Progenitor cell of endocrine pancreas (in vitro differentiated cells): ENCODE results near the gene OR1I1. TPM values are rescaled to one million over a fixed set of nuclear protein-coding genes. Genes with fewer than 3 reads are reported as not detected.

Source experiments
- DNase-seq: peaks from one replicate; pipeline ENCODE4 v3.0.0; 2021; ENCODE audit warnings: low spot score; ENCODE audit not compliant: unreplicated experiment
- H3K27ac Mint-ChIP-seq: 2 replicates; pipeline ENCODE4 v1.8.0; 2021; ENCODE audit warnings: mild to moderate bottlenecking, moderate library complexity, mixed read lengths
- H3K27me3 Mint-ChIP-seq: 2 replicates; pipeline ENCODE4 v1.8.0; 2021; ENCODE audit warnings: mixed read lengths
- H3K36me3 Mint-ChIP-seq: 2 replicates; pipeline ENCODE4 v1.8.0; 2022; ENCODE audit warnings: mixed read lengths; ENCODE audit not compliant: insufficient read depth
- H3K4me1 Mint-ChIP-seq: 2 replicates; pipeline ENCODE4 v1.8.0; 2021; ENCODE audit warnings: low read depth, mixed read lengths
- H3K4me3 Mint-ChIP-seq: 2 replicates; pipeline ENCODE4 v1.8.0; 2021; ENCODE audit warnings: low read depth, mild to moderate bottlenecking, moderate library complexity, mixed read lengths
- H3K9me3 Mint-ChIP-seq: 2 replicates; pipeline ENCODE4 v1.8.0; 2021; ENCODE audit warnings: low read depth, mixed read lengths
- CTCF ChIP-seq: fragments of 200-600 bp; sonication (generic); IDR thresholded peaks from one replicate; pipeline ENCODE4 v1.5.0; 2021; ENCODE audit warnings: antibody characterized with exemption, mild to moderate bottlenecking; ENCODE audit not compliant: unreplicated experiment
- total RNA-seq: library from RNA; stranded (reverse); gene quantifications from 2 replicates; pipeline ENCODE4 v1.2.1, GENCODE V29; 2021

Gene OR1I1
- total RNA-seq, 1 donor from 2014 or later, result not detected

GRCh38 chr19:15129856-15130585 is 48.0 kb downstream of the OR1I1 start:
- H3K27me3 Mint-ChIP-seq, result peaks cover 3% of the 10 kb centered on the region
- H3K4me3 Mint-ChIP-seq, result no peak overlapping the region
- no peak for TF ChIP-seq CTCF
- no peak for DNase-seq
- H3K36me3 Mint-ChIP-seq, result no peaks in the 10 kb centered on the region
- H3K27ac Mint-ChIP-seq, result no peak overlapping the region
- H3K4me1 Mint-ChIP-seq, result no peaks in the 10 kb centered on the region
- no peaks in the 10 kb centered on the region for H3K9me3 Mint-ChIP-seq

GRCh38 chr19:15136234-15136954 is 54.4 kb downstream of the OR1I1 start:
- no peak for TF ChIP-seq CTCF
- H3K4me3 Mint-ChIP-seq, result no peak overlapping the region

GRCh38 chr19:15137777-15138176 is 55.8 kb downstream of the OR1I1 start:
- H3K4me3 Mint-ChIP-seq, result no peak overlapping the region
- peaks cover 7% of the 10 kb centered on the region for H3K9me3 Mint-ChIP-seq
- no peak for TF ChIP-seq CTCF
- no peak overlapping the region for H3K27ac Mint-ChIP-seq
- no peaks in the 10 kb centered on the region for H3K4me1 Mint-ChIP-seq
- no peaks in the 10 kb centered on the region for H3K36me3 Mint-ChIP-seq
- DNase-seq, result no peak
- peaks cover 20% of the 10 kb centered on the region for H3K27me3 Mint-ChIP-seq

More at GRCh38 chr19:15136234-15136954, 54.4 kb downstream of the OR1I1 start:
- DNase-seq, result no peak
- Mint-ChIP-seq H3K36me3 (no peaks in the 10 kb centered on the region), H3K4me1 (no peaks in the 10 kb centered on the region), H3K9me3 (peaks cover 7% of the 10 kb centered on the region), H3K27ac (no peak overlapping the region), H3K27me3 (peaks cover 13% of the 10 kb centered on the region)

- H3K36me3 Mint-ChIP-seq, result no peaks in the 10 kb centered on the region
- no peak overlapping the region for H3K4me3 Mint-ChIP-seq
- H3K9me3 Mint-ChIP-seq, result peaks cover 7% of the 10 kb centered on the region
- H3K27me3 Mint-ChIP-seq, result peaks cover 20% of the 10 kb centered on the region
- no peak for DNase-seq
- no peak overlapping the region for H3K27ac Mint-ChIP-seq
- H3K4me1 Mint-ChIP-seq, result no peaks in the 10 kb centered on the region
- TF ChIP-seq CTCF, result no peak
Observed at GRCh38 chr19:15138427-15138826, 56.4 kb downstream of the OR1I1 start.

GRCh38 chr19:15141143-15141542 is 59.1 kb downstream of the OR1I1 start:
- no peak for TF ChIP-seq CTCF
- H3K36me3 Mint-ChIP-seq, result no peaks in the 10 kb centered on the region
- H3K27ac Mint-ChIP-seq, result no peak overlapping the region
- H3K4me1 Mint-ChIP-seq, result no peaks in the 10 kb centered on the region
- DNase-seq, result no peak
- no peak overlapping the region for H3K4me3 Mint-ChIP-seq
- H3K9me3 Mint-ChIP-seq, result peaks cover 7% of the 10 kb centered on the region
- H3K27me3 Mint-ChIP-seq, result peaks cover 25% of the 10 kb centered on the region
